NCI-H526 (cell line): Measurements from ENCODE around the gene SERPINI1.
"Not testable (repeated sequence)": the region's sequence is repeated elsewhere in the genome, so short reads cannot be mapped to it uniquely, and the experiment has no call there.

Experiments
- DNase-seq, 2 experiments: peaks; one replicate each; lab custom pipeline; 2025; lab: John Stamatoyannopoulos, UW

SERPINI1 gene

GRCh38 chr3:167787440-167787839, 51.9 kb downstream of the SERPINI1 start:
- DNase-seq: no peak

- no peak for DNase-seq
Observed at GRCh38 chr3:167798443-167798842, 62.9 kb downstream of the SERPINI1 start.

- DNase-seq: no peak
Observed at GRCh38 chr3:167808910-167809309, 73.4 kb downstream of the SERPINI1 start.

GRCh38 chr3:167810236-167810635, 74.7 kb downstream of the SERPINI1 start:
- peak in 1 of 2 experiments; percentile 14 for DNase-seq

- no peak for DNase-seq
Observed at GRCh38 chr3:167811031-167811430, 75.5 kb downstream of the SERPINI1 start.

- no peak for DNase-seq
Observed at GRCh38 chr3:167813169-167814123, 77.9 kb downstream of the SERPINI1 start.

GRCh38 chr3:167814441-167814951, 79.0 kb downstream of the SERPINI1 start:
- no peak for DNase-seq

GRCh38 chr3:167816953-167817352, 81.4 kb downstream of the SERPINI1 start:
- no peak for DNase-seq

- DNase-seq: no peak
Observed at GRCh38 chr3:167820102-167820865, 84.8 kb downstream of the SERPINI1 start.

- no peak for DNase-seq
Observed at GRCh38 chr3:167821248-167821805, 85.8 kb downstream of the SERPINI1 start.

GRCh38 chr3:167823738-167824137, 88.2 kb downstream of the SERPINI1 start:
- DNase-seq: no peak

- not testable (repeated sequence) for DNase-seq
Observed at GRCh38 chr3:167827588-167827987, 92.1 kb downstream of the SERPINI1 start.

GRCh38 chr3:167829071-167829470, 93.5 kb downstream of the SERPINI1 start:
- DNase-seq: no peak

GRCh38 chr3:167830007-167830406, 94.5 kb downstream of the SERPINI1 start:
- DNase-seq: no peak

GRCh38 chr3:167835359-167835758, 99.8 kb downstream of the SERPINI1 start:
- no peak for DNase-seq

- no peak for DNase-seq
Observed at GRCh38 chr3:167835953-167836352, 100.4 kb downstream of the SERPINI1 start.

- DNase-seq: no peak
Observed at GRCh38 chr3:167837466-167837865, 101.9 kb downstream of the SERPINI1 start.

GRCh38 chr3:167839460-167840134, 104.1 kb downstream of the SERPINI1 start:
- no peak for DNase-seq

GRCh38 chr3:167840247-167840646, 104.7 kb downstream of the SERPINI1 start:
- no peak for DNase-seq

- DNase-seq: no peak
Observed at GRCh38 chr3:167843481-167843880, 108.0 kb downstream of the SERPINI1 start.

- DNase-seq: no peak
Observed at GRCh38 chr3:167843886-167844285, 108.4 kb downstream of the SERPINI1 start.

- no peak for DNase-seq
Observed at GRCh38 chr3:167844528-167844927, 109.0 kb downstream of the SERPINI1 start.
